Choroid plexus epithelial cell (primary cell): ENCODE data around the gene C16orf96.

Experiments used
- DNase-seq: peaks from one replicate; pipeline ENCODE4 v3.0.0-alpha.2; 2010; ENCODE audit warnings: low read depth
- H3K4me3 ChIP-seq: 2 replicates; pipeline ENCODE4 v1.5.1; 2011; ENCODE audit warnings: low read depth, mild to moderate bottlenecking, control low read depth, low read length, moderate library complexity
- CTCF ChIP-seq: conservative IDR thresholded peaks from 2 replicates; pipeline ENCODE4 v1.5.1; 2011; ENCODE audit warnings: low read depth, mild to moderate bottlenecking, control low read depth, inconsistent platforms, low read length, moderate library complexity

Gene C16orf96

GRCh38 chr16:4616047-4616811 lies 60.1 kb downstream of the C16orf96 start:
- peak overlapping the region; percentile 65 for H3K4me3 ChIP-seq
- peak; percentile 46 for TF ChIP-seq CTCF
- DNase-seq, result peak; percentile 100

- no peak overlapping the region for H3K4me3 ChIP-seq
- no peak for TF ChIP-seq CTCF
- no peak for DNase-seq
These were observed 61.7 kb downstream of the C16orf96 start for GRCh38 chr16:4617880-4618279.

GRCh38 chr16:4618645-4619418 lies 62.7 kb downstream of the C16orf96 start:
- DNase-seq, result no peak
- no peak for TF ChIP-seq CTCF
- no peak overlapping the region for H3K4me3 ChIP-seq

GRCh38 chr16:4623593-4623992 lies 67.5 kb downstream of the C16orf96 start:
- DNase-seq, result no peak
- no peak overlapping the region for H3K4me3 ChIP-seq
- TF ChIP-seq CTCF, result no peak

GRCh38 chr16:4624015-4624826 lies 68.1 kb downstream of the C16orf96 start, which contains the start of gene MGRN1:
TSS of gene MGRN1 (plus strand) at chr16:4624826. CDS start at chr16:4624961, 135 bp downstream.
- peak; percentile 96 for TF ChIP-seq CTCF
- DNase-seq, result peak; percentile 99
- peak within 1 kb of the TSS; percentile 93 for H3K4me3 ChIP-seq

GRCh38 chr16:4624827-4625559 lies 68.9 kb downstream of the C16orf96 start:
- TF ChIP-seq CTCF, result no peak
- peak; percentile 77 for DNase-seq
- peak overlapping the region; percentile 93 for H3K4me3 ChIP-seq
